Osteoblast (primary cell): ENCODE results near the gene MX2. TPM values are rescaled to one million over a fixed set of nuclear protein-coding genes. Genes with fewer than 3 reads are reported as not detected.
A peak's percentile ranks its signal among the peaks of the same experiment; 100 is the strongest.
"Not testable (repeated sequence)": the region's sequence is repeated elsewhere in the genome, so short reads cannot be mapped to it uniquely, and the experiment has no call there.

Experiments used
- DNase-seq: peaks from one replicate; pipeline ENCODE4 v3.0.0; 2011; ENCODE audit warnings: low spot score, mixed read lengths; ENCODE audit not compliant: insufficient read length; ENCODE audit errors: missing footprints
- H2AFZ ChIP-seq: 2 replicates; pipeline ENCODE4 v1.6.0; 2011; ENCODE audit warnings: mild to moderate bottlenecking, low read length
- H3K27ac ChIP-seq: 2 replicates; pipeline ENCODE4 v1.5.1; 2011; ENCODE audit warnings: mild to moderate bottlenecking, low read depth, low read length, moderate library complexity
- H3K27me3 ChIP-seq: 2 replicates; pipeline ENCODE4 v1.6.0; 2012; ENCODE audit warnings: mild to moderate bottlenecking, control low read depth, inconsistent platforms, low read length, moderate library complexity; ENCODE audit not compliant: insufficient read depth
- H3K36me3 ChIP-seq: 2 replicates; pipeline ENCODE4 v1.5.1; 2011; ENCODE audit warnings: mild to moderate bottlenecking, low read length, control low read depth, moderate library complexity; ENCODE audit not compliant: insufficient read depth
- H3K4me1 ChIP-seq: 2 replicates; pipeline ENCODE4 v1.5.1; 2011; ENCODE audit warnings: mild to moderate bottlenecking, low read length, control low read depth, moderate library complexity; ENCODE audit not compliant: insufficient read depth
- H3K4me2 ChIP-seq: 2 replicates; pipeline ENCODE4 v1.6.0; 2011; ENCODE audit warnings: mild to moderate bottlenecking, low read length; ENCODE audit not compliant: insufficient read depth
- H3K4me3 ChIP-seq: fragments of 200-600 bp; sonication (generic); 3 replicates; pipeline ENCODE4 v1.5.1; 2012; ENCODE audit warnings: mild to moderate bottlenecking, low read length, inconsistent platforms; ENCODE audit not compliant: insufficient read depth
- H3K79me2 ChIP-seq: 2 replicates; pipeline ENCODE4 v1.6.0; 2012; ENCODE audit warnings: mild to moderate bottlenecking, low read length, control low read depth, inconsistent platforms; ENCODE audit not compliant: insufficient read depth
- H3K9me3 ChIP-seq: 2 replicates; pipeline ENCODE4 v1.5.1; 2011; ENCODE audit warnings: low read depth, low read length, control low read depth
- H4K20me1 ChIP-seq: 2 replicates; pipeline ENCODE4 v1.6.0; 2012; ENCODE audit warnings: mild to moderate bottlenecking, low read length, control low read depth; ENCODE audit not compliant: insufficient read depth
- CTCF ChIP-seq: IDR thresholded peaks from 2 replicates; pipeline ENCODE4 v1.5.1; 2011; ENCODE audit warnings: mild to moderate bottlenecking, low read depth, low read length, moderate library complexity; ENCODE audit errors: extremely low read depth
- total RNA-seq: library from RNA; depleted of rRNA; stranded (reverse); fragments of >200 nt; gene quantifications from 2 replicates; pipeline ENCODE4 v1.2.3, GENCODE V29; 2012

Gene MX2
- total RNA-seq, 1 donor: 14.5 TPM

GRCh38 chr21:41418956-41419680 lies 57.3 kb downstream of the MX2 start:
- Histone ChIP-seq H3K79me2 (no peaks in the 10 kb centered on the region), H3K36me3 (no peaks in the 10 kb centered on the region), H3K9me3 (no peaks in the 10 kb centered on the region), H3K4me2 (no peak overlapping the region), H4K20me1 (no peaks in the 10 kb centered on the region), H2AFZ (no peak overlapping the region), H3K4me3 (no peak overlapping the region), H3K27me3 (no peaks in the 10 kb centered on the region), H3K27ac (no peak overlapping the region), H3K4me1 (no peaks in the 10 kb centered on the region)
- no peak for TF ChIP-seq CTCF
- no peak for DNase-seq

- DNase-seq: peak; percentile 98
- peak overlapping the region; percentile 58 for H3K27ac ChIP-seq
- no peaks in the 10 kb centered on the region for H3K4me1 ChIP-seq
- no peaks in the 10 kb centered on the region for H3K79me2 ChIP-seq
- H3K4me3 ChIP-seq: peak overlapping the region; percentile 77
- H2AFZ ChIP-seq: peak overlapping the region; percentile 96
- H4K20me1 ChIP-seq: no peaks in the 10 kb centered on the region
- no peak for TF ChIP-seq CTCF
- H3K9me3 ChIP-seq: no peaks in the 10 kb centered on the region
- H3K36me3 ChIP-seq: no peaks in the 10 kb centered on the region
- H3K4me2 ChIP-seq: peak overlapping the region; percentile 83
- H3K27me3 ChIP-seq: no peaks in the 10 kb centered on the region
Observed at GRCh38 chr21:41419921-41420862, 58.4 kb downstream of the MX2 start.

- not testable (repeated sequence) for H3K36me3 ChIP-seq, H3K79me2 ChIP-seq, H3K4me1 ChIP-seq, H3K9me3 ChIP-seq, H2AFZ ChIP-seq, H3K27ac ChIP-seq, H3K27me3 ChIP-seq, H4K20me1 ChIP-seq, DNase-seq
- Histone ChIP-seq H3K4me3 (peak overlapping the region; percentile 77), H3K4me2 (peak overlapping the region; percentile 83)
Observed at GRCh38 chr21:41420998-41421397, 59.2 kb downstream of the MX2 start.

- no peaks in the 10 kb centered on the region for H3K9me3 ChIP-seq
- H2AFZ ChIP-seq: no peak overlapping the region
- no peaks in the 10 kb centered on the region for H3K36me3 ChIP-seq
- no peak for DNase-seq
- no peak overlapping the region for H3K4me3 ChIP-seq
- H3K27ac ChIP-seq: no peak overlapping the region
- no peaks in the 10 kb centered on the region for H3K79me2 ChIP-seq
- no peak for TF ChIP-seq CTCF
- no peaks in the 10 kb centered on the region for H4K20me1 ChIP-seq
- H3K4me2 ChIP-seq: no peak overlapping the region
- peaks cover 10% of the 10 kb centered on the region for H3K27me3 ChIP-seq
- peaks cover 11% of the 10 kb centered on the region for H3K4me1 ChIP-seq
Observed at GRCh38 chr21:41422546-41423304, 60.9 kb downstream of the MX2 start.

GRCh38 chr21:41423305-41423636 lies 61.4 kb downstream of the MX2 start:
- H2AFZ ChIP-seq, H3K79me2 ChIP-seq, H3K4me2 ChIP-seq, H4K20me1 ChIP-seq, H3K27me3 ChIP-seq, DNase-seq, H3K36me3 ChIP-seq, H3K27ac ChIP-seq, H3K4me3 ChIP-seq, H3K9me3 ChIP-seq: not testable (repeated sequence)
- peaks cover 11% of the 10 kb centered on the region for H3K4me1 ChIP-seq
